ENCODE data around the gene DNASE2.
A peak's percentile ranks its signal among the peaks of the same experiment; 100 is the strongest.

DNASE2 gene

DNA sequence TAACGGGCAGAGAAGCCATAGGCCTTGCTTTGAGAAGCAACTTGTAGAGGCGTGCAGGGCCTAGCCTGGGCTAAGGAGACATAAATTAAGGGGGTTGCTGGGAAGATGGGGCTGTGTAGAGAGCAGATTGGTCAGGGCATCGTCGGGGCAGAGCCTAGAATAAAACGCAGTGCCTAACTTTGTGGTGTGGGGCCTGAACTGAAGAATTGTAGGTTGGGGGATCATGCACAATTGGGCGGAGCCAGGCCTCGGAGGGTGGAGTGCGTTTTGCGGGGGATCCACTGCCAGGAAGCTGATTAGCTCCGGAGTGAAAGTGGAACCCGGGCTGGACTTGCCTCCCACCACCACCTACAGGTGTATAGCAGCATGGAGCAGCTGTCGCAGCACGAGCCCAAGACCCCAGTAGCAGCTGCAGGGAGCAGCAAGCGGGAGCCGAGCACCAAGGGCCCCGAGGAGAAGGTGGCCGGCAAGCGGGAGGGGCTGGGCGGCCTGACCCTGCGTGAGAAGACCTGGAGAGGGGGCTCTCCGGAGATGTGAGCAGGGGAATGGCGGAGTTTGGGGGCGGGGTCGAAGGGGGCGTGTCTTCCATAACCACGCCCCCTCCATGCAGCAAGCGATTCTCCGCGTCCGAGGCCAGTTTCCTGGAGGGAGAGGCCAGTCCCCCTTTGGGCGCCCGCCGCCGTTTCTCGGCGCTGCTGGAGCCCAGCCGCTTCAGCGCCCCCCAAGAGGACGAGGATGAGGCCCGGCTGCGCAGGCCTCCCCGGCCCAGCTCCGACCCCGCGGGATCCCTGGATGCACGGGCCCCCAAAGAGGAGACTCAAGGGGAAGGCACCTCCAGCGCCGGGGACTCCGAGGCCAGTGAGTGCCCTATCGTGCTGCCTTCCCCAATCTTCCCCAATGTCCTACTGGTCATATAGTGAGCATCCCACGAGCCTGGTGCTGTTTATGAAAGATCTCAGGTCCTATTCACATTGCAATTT lies 13.8 kb downstream of the DNASE2 start:
- H3K4me3 ChIP-seq (ENCODE audit: low read length): peak overlapping the region; percentile 36
- TF ChIP-seq, protein P1, sequence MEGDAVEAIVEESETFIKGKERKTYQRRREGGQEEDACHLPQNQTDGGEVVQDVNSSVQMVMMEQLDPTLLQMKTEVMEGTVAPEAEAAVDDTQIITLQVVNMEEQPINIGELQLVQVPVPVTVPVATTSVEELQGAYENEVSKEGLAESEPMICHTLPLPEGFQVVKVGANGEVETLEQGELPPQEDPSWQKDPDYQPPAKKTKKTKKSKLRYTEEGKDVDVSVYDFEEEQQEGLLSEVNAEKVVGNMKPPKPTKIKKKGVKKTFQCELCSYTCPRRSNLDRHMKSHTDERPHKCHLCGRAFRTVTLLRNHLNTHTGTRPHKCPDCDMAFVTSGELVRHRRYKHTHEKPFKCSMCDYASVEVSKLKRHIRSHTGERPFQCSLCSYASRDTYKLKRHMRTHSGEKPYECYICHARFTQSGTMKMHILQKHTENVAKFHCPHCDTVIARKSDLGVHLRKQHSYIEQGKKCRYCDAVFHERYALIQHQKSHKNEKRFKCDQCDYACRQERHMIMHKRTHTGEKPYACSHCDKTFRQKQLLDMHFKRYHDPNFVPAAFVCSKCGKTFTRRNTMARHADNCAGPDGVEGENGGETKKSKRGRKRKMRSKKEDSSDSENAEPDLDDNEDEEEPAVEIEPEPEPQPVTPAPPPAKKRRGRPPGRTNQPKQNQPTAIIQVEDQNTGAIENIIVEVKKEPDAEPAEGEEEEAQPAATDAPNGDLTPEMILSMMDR (conservative IDR thresholded peaks at IDR 0.05; ENCODE audit: low read length): no peak
- no peak for DNase-seq (ENCODE audit: low read depth)

DNA sequence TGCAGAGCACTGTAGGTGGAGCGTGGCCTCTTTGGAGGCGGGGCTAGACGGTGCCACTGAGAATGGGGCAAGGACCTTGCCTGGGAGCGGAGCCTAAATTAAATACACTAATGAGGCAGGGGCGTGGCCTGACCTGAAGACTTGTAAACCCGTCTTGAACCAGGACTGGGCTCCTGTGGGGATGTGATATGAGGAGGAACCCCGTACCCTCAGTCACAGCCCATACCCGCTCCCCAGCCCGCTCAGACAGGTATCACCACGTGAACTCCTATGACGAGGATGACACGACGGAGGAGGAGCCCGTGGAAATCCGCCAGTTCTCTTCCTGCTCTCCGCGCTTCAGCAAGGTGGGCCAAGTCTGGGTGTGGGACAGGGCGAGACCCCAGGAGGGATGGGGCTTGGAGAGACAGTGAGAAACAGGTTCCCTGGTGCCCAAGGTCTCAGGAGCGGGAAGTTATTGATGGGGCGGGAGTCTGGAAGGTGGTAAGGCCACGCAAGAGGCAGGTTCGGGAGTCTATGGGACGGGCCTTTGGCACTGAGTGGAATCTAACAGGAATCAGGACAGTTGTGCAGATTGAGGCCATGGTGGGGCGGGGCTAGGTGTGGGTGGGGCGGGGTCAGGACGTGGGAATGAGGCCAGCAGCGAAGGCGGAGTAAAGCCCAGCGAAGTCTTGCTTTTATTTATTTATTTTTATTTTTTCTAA lies 14.7 kb downstream of the DNASE2 start:
- TF ChIP-seq, protein P1 (conservative IDR thresholded peaks at IDR 0.05; ENCODE audit: low read length): no peak
- H3K4me3 ChIP-seq (ENCODE audit: low read length): no peak overlapping the region
- DNase-seq (ENCODE audit: low read depth): no peak

DNA sequence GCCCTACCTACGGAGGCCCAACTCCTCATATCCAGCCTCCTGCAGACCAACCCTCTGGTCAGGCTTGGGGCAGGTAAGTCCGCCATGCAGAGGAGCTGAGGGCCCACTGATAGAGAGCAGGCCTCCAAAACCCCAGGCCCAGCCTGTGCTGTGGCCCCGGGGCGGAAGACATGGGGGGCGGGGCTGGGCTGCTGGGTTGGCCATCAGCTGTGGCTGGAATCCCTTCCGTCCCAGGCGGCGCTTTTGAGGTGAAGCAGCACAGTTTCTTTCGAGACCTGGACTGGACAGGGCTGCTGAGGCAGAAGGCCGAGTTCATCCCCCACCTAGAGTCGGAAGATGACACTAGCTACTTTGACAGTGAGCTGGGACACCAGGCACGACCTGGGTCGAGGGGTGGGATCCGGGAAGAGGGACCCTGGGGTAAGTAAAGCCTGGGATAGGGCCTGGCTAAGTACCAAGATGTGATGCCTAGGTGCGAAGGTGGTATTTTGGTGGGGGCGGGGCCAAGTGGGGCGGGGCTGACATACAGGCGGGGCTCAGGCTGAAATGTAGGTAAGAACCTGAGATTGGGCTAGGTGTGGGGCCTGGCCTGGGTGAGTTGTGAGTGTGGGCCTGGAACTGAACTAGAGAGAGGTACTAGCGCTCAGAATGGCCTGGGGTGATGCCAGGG lies 15.4 kb downstream of the DNASE2 start:
- TF ChIP-seq, protein P1 (conservative IDR thresholded peaks at IDR 0.05; ENCODE audit: low read length): no peak
- no peak overlapping the region for H3K4me3 ChIP-seq (ENCODE audit: low read length)

DNA sequence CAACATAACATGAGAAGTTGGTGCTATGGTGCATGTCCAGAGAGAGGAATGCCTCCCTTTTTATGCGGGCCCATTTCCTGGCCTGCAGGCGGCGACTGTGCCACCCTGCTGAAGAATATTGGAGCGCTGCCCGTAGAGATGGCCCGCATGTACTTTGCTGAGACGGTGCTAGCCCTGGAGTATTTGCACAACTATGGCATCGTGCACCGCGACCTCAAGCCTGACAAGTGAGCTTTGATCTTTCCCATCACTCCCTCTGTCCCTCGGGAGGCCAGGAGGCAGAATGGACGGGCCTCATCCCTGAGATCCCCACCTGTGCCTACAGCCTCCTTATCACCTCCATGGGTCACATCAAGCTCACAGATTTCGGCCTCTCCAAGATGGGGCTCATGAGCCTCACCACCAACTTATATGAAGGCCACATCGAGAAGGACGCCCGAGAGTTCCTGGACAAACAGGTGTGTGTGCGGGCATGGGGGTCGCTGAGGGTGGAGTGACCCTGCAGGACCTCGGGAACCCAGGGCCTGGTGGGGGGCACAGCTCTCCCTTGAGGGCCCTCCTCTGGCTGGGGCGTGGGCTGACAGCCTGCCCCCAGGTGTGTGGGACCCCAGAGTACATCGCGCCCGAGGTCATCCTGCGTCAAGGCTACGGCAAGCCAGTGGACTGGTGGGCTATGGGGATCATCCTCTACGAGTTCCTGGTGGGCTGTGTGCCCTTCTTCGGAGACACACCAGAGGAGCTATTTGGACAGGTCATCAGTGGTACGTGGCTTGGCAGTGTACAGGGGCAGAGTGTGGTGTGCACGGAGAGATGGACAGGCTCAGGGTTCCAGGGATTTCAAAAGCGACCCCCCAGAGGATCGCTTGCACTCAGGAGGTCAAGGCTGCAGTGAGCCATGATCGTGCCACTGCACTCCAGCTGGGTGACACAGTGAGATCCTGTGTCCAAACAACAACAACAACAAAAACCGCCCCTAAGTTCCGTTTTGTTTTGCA lies 16.2 kb downstream of the DNASE2 start:
- DNase-seq (ENCODE audit: low read depth): no peak

More for the DNA sequence above, 15.4 kb downstream of the DNASE2 start:
- DNase-seq (ENCODE audit: low read depth): no peak

DNA sequence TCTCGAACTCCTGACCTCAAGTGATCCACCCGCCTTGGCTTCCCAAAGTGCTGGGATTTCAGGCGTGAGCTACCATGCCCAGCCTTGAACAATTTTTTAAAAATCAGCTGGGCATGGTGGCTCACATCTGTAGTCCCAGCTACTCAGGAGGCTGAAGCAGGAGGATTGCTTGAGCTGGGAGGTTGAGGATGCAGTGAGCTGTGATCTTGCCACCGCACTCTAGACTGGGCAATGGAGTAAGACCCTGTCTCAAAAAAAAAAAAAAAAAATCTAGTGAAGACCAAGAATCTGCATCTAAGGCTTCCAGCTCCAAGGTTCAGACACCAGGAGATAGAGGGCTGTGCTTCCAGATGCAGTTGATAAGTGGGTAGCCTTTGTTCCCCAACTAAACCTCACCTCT lies 17.1 kb downstream of the DNASE2 start:
- TF ChIP-seq, protein P1 (conservative IDR thresholded peaks at IDR 0.05; ENCODE audit: low read length): no peak

More for the DNA sequence above, 16.2 kb downstream of the DNASE2 start:
- no peak overlapping the region for H3K4me3 ChIP-seq (ENCODE audit: low read length)
- TF ChIP-seq, protein P1 (conservative IDR thresholded peaks at IDR 0.05; ENCODE audit: low read length): no peak

DNA sequence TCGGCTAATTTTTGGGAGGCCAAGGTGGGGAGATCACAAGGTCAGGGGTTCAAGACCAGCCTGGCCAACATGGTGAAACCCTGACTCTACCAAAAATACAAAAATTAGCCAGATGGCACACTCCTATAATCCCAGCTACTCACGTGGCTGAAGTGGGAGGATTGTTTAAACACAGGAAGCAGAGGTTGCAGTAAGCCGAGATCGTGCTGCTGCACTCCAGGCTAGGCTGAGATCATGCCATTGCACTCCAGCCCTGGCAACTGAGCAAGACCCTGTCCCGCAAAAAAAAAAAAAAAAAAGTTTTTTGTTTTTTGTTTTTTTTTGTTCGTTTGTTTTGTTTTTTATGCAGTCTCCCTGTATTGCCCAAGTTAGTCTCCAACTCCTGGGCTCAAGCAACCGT lies 21.7 kb downstream of the DNASE2 start:
- TF ChIP-seq, protein P1 (conservative IDR thresholded peaks at IDR 0.05; ENCODE audit: low read length): no peak
- H3K4me3 ChIP-seq (ENCODE audit: low read length): no peak overlapping the region
- DNase-seq (ENCODE audit: low read depth): no peak

More for the DNA sequence above, 17.1 kb downstream of the DNASE2 start:
- DNase-seq (ENCODE audit: low read depth): no peak
- H3K4me3 ChIP-seq (ENCODE audit: low read length): no peak overlapping the region

Measured in AG10803 (cell line).